Heart left ventricle (tissue), 16 donors: ENCODE data around the gene DTNB. TPM values are rescaled to one million over a fixed set of nuclear protein-coding genes. Genes with fewer than 3 reads are reported as not detected.
A peak's percentile ranks its signal among the peaks of the same experiment; 100 is the strongest.

ENCODE experiments used
- ATAC-seq, 4 donors: fragments of 200-7000 bp; cut with Tn5 transposase; one replicate each; pipeline ENCODE4 v1.9.1; 2020 to 2022; ENCODE audit warnings: moderate library complexity in 4 of 4, mild to moderate bottlenecking in 3 of 4, moderate number of reproducible peaks in 1 of 4
- DNase-seq, 5 donors: peaks; one replicate each; pipeline ENCODE4 v3.0.0-alpha.2; 2020
- H3K27ac ChIP-seq, 12 donors: fragments of 200-600 bp; sonication (generic) in 4 of 12; one replicate each; pipeline versions ENCODE4 v1.5.0 to v1.8.0; 2016 to 2022; ENCODE audit warnings: mild to moderate bottlenecking in 2 of 12
- H3K27me3 ChIP-seq, 9 donors: fragments of 200-600 bp; sonication (generic) in 2 of 9; one replicate each; pipeline versions ENCODE4 v1.5.1 to v1.8.0; 2016 to 2022; ENCODE audit warnings: mild to moderate bottlenecking in 3 of 9
- H3K36me3 ChIP-seq, 9 donors: fragments of 200-600 bp; sonication (generic) in 2 of 9; one replicate each; pipeline versions ENCODE4 v1.5.0 to v1.8.0; 2018 to 2022; ENCODE audit warnings: mild to moderate bottlenecking in 2 of 9
- H3K4me1 ChIP-seq, 12 donors: fragments of 200-600 bp; sonication (generic) in 4 of 12; one replicate each; pipeline versions ENCODE4 v1.5.0 to v1.8.0; 2016 to 2022; ENCODE audit warnings: mild to moderate bottlenecking in 3 of 12
- H3K4me3 ChIP-seq, 12 donors: fragments of 200-600 bp; sonication (generic) in 4 of 12; one replicate each; pipeline versions ENCODE4 v1.5.0 to v1.8.0; 2017 to 2022; ENCODE audit warnings: mild to moderate bottlenecking in 9 of 12, moderate library complexity in 4 of 12
- H3K9me3 ChIP-seq, 12 donors: fragments of 200-600 bp; sonication (generic) in 4 of 12; one replicate each; pipeline versions ENCODE4 v1.5.0 to v1.8.0; 2016 to 2022; ENCODE audit warnings: mild to moderate bottlenecking in 1 of 12
- CTCF ChIP-seq, 12 donors: fragments of 200-600 bp; sonication (generic) in 4 of 12; IDR thresholded peaks; one replicate each; pipeline versions ENCODE4 v1.5.0 to v1.8.0; 2018 to 2022; ENCODE audit warnings: antibody characterized with exemption in 12 of 12, mild to moderate bottlenecking in 5 of 12
- POLR2A ChIP-seq, 2 donors: fragments of 450-650 bp; IDR thresholded peaks; one replicate each; pipeline ENCODE4 v1.6.1; 2017; ENCODE audit warnings: antibody characterized with exemption in 2 of 2, mild to moderate bottlenecking in 2 of 2, moderate library complexity in 2 of 2
- WGBS, 4 donors: extraction: QIAGEN DNeasy Blood & Tissue Kit in 2 of 4; methylation state at CpG; one replicate each; pipeline versions ENCODE4 v1.1.5 to v1.1.7; 2013 to 2018; 5-methylcytosine and 5-hydroxymethylcytosine counted together
- intact Hi-C, 10 donors: fragments of 100-400 bp; cut with DNase I; formaldehyde crosslinking; loops; one replicate each; pipeline versions ENCODE4 v1.11.1 to v1.14.2; 2022
- polyA plus RNA-seq, 2 donors: library from polyadenylated mRNA; stranded (reverse); fragments of 200-250 nt; gene quantifications; one replicate each; pipeline ENCODE4 v1.2.3, GENCODE V29; 2013
- total RNA-seq, 9 donors: library from RNA; depleted of rRNA in 2 of 9; stranded (reverse); fragments of >200 nt in 2 of 9; fragmentation: NEBNext Ultra II Directional in 3 of 9; extraction: Animal tissue kit (Norgen Biotek cat#: 25700) in 3 of 9; gene quantifications; one replicate each; pipeline versions ENCODE4 v1.1.0 to v1.2.4, GENCODE V29; 2016 to 2023
- donor health status: ischemic (EF 13 %, LVEDD 7.1; RV severe dilation, severe dysfunction).
- donor health status: healthy with polysubstance abuse.
- donor health status: DM: no; HTN: yes; CAD: no.
- donor health status: DM: no; HTN: no; CAD: no.
- donor health status: ischemic (EF 25% LVEDD 6.9; RV normal size, moderate dysfunction).
- donor health status: ischemic (EF 25% LVEDD 5.7; RV mildly dilated, moderate dysfunction).
- donor health status: healthy.
- donor health status: DM: yes; HTN: yes; CAD: no.
- donor health status: ischemic (EF 35%, LVEDD 5.7; RV mildly dilated, moderate dysfunction).
- donor health status: nonischemic (EF 11% LVEDD 7.7; RV severe dilation, severe dysfunction).
- donor health status: DM: yes; HTN: yes; CAD: no.
- donor health status: PGD.
- donor health status: ischemic (EF 29% LVEDD 5.4; RV normal size, mild dysfunction).
- donor health status: nonischemic (EF 23%, LVEDD 6.1; RV moderate dilation, normal function).

Gene DTNB
- total and polyA plus RNA-seq, 11 donors = 2.5 to 17.3 (median 5.6) TPM

- DNase-seq (no peak), ATAC-seq (no peak)
- 80 to 94% (median 90%) methylated on average over 2 of the region's 2 CpGs for WGBS, 4 donors
- Histone ChIP-seq H3K9me3 (no peaks in the 10 kb centered on the region), H3K27ac (no peak overlapping the region), H3K4me1 (peaks cover 0 to 10% (median 0%) of the 10 kb centered on the region in 12 donors), H3K36me3 (no peaks in the 10 kb centered on the region), H3K4me3 (no peak overlapping the region), H3K27me3 (no peaks in the 10 kb centered on the region)
- no peak for TF ChIP-seq CTCF (IDR thresholded peaks at IDR 0.05)
- no peak for TF ChIP-seq POLR2A (IDR thresholded peaks at IDR 0.05)
- intact Hi-C loops = no loop called here
Observed at GRCh38 chr2:25494616-25495015, 178.8 kb downstream of the DTNB start.

- Histone ChIP-seq H3K27ac (no peak overlapping the region), H3K4me1 (peaks cover 0 to 13% (median 0%) of the 10 kb centered on the region in 12 donors), H3K4me3 (no peak overlapping the region), H3K27me3 (no peaks in the 10 kb centered on the region), H3K36me3 (no peaks in the 10 kb centered on the region), H3K9me3 (no peaks in the 10 kb centered on the region)
- DNase-seq (no peak), ATAC-seq (no peak)
- WGBS, 4 donors = 85 to 95% (median 92%) methylated on average over 1 of the region's 1 CpG
- TF ChIP-seq CTCF (IDR thresholded peaks at IDR 0.05) (no peak), POLR2A (IDR thresholded peaks at IDR 0.05) (no peak)
- intact Hi-C loops = no loop called here
Observed at GRCh38 chr2:25493207-25493606, 180.2 kb downstream of the DTNB start.

GRCh38 chr2:25492726-25493125 is 180.7 kb downstream of the DTNB start:
- H3K27ac ChIP-seq = no peak overlapping the region
- H3K27me3 ChIP-seq = no peaks in the 10 kb centered on the region
- intact Hi-C loops = no loop called here
- ATAC-seq (no peak), DNase-seq (no peak)
- no peak for TF ChIP-seq CTCF (IDR thresholded peaks at IDR 0.05)
- TF ChIP-seq POLR2A (IDR thresholded peaks at IDR 0.05) = no peak
- peaks cover 0 to 13% (median 0%) of the 10 kb centered on the region in 12 donors for H3K4me1 ChIP-seq
- no peaks in the 10 kb centered on the region for H3K9me3 ChIP-seq
- 88 to 92% (median 90%) methylated on average over 3 of the region's 3 CpGs for WGBS, 4 donors
- H3K36me3 ChIP-seq = no peaks in the 10 kb centered on the region
- H3K4me3 ChIP-seq = no peak overlapping the region

- Histone ChIP-seq H3K9me3 (no peaks in the 10 kb centered on the region), H3K27ac (peak overlapping the region in 1 of 12 donors; percentile 13), H3K4me3 (no peak overlapping the region), H3K36me3 (no peaks in the 10 kb centered on the region), H3K27me3 (no peaks in the 10 kb centered on the region), H3K4me1 (peaks cover 0 to 13% (median 0%) of the 10 kb centered on the region in 12 donors)
- TF ChIP-seq POLR2A (IDR thresholded peaks at IDR 0.05) (no peak), CTCF (IDR thresholded peaks at IDR 0.05) (no peak)
- 58 to 71% (median 62%) methylated on average over 6 of the region's 6 CpGs for WGBS, 4 donors
- DNase-seq = no peak
- no peak for ATAC-seq
- intact Hi-C loops = no loop called here
Observed at GRCh38 chr2:25491966-25492532, 181.3 kb downstream of the DTNB start.
